GM21528 (cell line): ENCODE data around the gene IGFBP6.

ENCODE experiments used
- ATAC-seq: cut with Tn5 transposase; IDR thresholded peaks from one replicate; pipeline ENCODE4 v1.9.1; 2021; ENCODE audit warnings: mild to moderate bottlenecking, moderate library complexity; ENCODE audit not compliant: unreplicated experiment, low FRiP score

IGFBP6 gene

DNA sequence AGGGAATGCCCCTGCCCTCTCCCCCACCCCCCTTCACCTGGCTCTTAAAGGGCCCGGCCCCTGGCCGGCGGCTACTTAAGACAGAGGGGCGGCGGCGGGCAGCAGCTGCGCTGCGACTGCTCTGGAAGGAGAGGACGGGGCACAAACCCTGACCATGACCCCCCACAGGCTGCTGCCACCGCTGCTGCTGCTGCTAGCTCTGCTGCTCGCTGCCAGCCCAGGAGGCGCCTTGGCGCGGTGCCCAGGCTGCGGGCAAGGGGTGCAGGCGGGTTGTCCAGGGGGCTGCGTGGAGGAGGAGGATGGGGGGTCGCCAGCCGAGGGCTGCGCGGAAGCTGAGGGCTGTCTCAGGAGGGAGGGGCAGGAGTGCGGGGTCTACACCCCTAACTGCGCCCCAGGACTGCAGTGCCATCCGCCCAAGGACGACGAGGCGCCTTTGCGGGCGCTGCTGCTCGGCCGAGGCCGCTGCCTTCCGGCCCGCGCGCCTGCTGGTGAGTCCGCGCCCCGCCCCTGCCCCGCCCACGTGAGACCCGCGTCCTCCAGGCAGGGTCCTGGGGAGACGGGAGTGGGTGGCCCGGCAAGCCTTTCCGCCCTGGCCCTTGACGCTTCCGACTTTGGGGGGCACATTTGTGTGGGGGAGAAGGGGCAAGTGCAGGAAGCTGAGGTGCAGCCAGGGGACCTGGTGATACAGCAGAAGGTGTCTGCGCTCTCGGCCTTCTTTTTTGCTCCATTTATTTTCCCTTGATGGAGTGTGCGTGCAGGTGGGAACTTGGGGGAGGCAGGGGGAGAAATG is at the start of gene IGFBP6:
Gene IGFBP6 (plus strand): TSS at position 104 of the 790 bp plus-strand sequence. CDS start 51 bp downstream, at position 155.
- ATAC-seq: no peak

DNA sequence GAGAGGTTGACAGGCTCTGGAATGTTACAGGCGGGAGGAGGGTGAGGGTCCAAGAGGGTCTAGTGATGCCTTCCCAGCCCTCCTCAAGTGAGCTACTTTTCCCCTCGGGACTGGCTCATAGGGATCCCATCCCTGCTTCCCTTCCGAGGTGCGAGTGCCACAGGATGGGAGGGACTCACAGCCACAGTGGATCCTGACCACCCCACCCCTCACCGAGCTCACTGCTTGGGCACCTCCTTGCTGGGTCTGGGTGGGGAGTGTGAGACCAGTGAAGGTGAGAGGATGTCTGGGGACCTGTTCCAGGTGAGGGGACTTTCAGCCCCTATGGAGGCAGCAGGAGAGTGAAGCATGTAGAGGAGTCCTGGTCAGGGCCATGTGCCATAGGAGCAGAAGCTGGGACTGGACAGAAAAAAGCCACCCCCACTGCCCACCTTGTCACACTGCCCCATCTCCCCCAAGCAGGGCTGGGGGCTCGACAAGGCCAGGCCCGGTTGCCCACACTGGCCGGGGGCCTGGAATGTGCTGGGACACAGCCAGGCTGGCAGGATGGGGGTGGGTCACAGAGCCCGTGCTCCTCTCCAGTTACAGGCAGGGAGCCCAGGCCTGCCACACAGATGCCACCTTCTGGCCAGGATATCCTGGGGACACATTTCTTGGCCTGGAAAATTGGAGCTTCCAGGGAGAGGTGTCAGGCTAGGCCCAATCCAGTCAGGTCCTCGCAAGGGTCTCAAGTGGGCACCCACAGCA is 49.3 kb upstream of the IGFBP6 start:
- no peak for ATAC-seq

- ATAC-seq: no peak
Observed at GRCh38 chr12:53048780-53049401, 48.6 kb upstream of the IGFBP6 start.

DNA sequence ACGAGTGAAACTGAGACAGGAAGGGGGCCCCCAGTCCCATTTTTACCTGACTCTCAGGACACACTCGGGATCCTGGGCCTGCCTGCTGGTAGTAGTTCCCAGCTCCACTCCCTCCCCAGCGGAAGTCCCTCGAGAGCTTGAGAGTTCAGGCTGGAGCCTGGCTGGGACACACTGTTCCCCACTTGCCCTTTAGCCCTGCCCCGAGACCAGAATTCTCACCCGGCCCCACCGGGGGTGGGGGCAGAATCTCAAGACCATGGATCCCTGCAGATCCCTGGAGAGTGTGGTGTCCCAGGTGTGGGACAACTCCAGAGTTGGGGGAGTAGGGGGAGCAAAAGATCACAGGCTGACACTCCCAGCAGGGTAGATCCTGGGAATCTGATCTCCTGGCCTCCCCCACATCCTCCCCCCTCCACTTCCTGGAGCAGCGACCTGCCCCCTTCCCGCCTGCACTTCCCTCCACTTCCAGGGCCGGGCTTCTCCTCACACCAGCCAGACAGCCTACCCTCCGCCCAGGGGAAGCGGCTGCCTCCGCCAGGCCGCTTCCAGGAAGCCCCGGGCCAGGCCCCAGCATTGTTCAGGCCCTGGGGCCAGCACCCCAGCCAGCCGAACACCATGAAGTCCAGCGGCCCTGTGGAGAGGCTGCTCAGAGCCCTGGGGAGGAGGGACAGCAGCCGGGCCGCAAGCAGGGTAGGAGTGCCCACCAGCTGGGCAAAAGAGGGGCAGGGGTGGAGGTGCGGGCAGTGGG is 47.7 kb upstream of the IGFBP6 start, which contains the start of gene TNS2:
Gene TNS2 (plus strand): TSS at position 495 of the 748 bp plus-strand sequence. CDS start 121 bp downstream, at position 616.
- no peak for ATAC-seq

GRCh38 chr12:53050426-53051057 is 46.9 kb upstream of the IGFBP6 start:
- no peak for ATAC-seq

DNA sequence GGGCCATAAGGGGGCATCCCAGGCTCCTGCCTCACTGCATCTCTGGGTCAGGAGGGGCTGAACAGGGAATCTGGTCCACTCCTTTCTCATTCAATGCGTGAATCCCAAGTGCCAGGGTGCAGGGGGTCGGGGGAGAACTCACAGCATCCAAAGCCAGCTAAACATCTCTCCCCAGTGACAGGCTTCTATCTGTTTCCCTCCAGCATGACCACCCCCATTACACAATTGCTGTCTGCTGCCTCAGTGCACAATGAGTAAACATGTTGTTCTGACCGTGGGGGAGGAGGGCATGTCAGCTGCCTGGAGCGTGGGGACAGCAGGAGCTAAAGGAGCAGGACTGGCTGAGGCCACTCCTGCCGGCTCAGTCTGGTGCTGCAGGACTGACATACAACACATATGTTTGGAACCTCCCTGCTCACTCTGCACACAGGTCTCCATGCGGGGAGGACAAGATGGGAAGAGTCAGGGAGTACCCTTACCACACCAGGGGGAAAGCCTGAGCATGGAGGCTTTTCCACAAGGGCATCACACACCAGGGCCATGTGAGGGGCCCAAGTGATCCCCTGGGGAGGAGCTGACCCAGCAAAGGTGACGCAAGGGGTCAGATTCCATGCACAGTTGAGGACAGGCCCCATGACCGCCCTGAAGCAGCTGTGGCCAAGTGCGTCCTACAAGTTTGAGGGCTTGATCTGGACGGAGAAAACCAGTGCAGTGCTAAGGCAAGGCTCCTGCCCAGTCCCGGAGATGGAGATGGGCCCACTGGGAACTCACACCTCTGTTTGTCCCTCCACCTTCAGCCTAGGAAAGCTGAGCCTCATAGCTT is 46.2 kb upstream of the IGFBP6 start:
- no peak for ATAC-seq

- no peak for ATAC-seq
Observed at GRCh38 chr12:53051881-53052412, 45.5 kb upstream of the IGFBP6 start.

DNA sequence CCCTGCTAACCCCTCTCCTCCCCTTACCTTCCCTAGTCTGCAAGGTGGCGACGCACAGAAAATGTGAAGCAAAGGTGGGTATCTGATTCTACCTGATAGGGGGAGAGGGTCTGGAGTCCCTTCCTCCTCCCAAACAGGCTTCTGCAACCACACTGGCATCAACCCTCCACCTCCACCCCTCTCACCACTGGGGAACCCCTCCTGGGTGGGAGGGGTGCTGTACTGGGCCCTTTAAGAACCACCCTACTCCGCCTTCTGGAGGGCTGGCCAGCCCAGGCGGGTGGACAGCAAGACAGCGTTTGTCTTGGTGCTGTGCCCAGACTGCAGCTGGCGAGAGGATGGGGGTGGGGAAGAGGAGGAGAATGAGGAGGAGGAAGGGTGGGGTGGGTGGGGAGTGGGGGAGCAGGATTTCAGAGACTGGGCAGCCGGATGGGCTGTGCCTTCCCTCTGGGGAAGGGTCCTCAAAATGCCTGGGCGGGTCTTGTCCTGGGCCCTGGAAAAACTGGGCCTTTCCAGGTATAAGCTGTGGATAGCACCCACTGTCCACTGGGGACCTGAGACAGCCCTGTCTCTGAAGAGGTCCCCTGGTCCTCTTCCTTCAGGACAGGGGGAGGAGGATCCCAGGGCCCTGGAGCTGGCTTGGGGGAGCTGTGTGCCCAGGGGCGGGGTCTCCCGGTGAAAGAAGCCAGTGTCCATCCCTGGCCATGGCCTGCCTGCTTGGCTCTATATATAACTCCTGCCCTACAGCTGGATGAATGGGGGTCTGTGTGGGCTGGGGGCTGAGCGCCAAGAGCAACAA is 44.8 kb upstream of the IGFBP6 start:
- ATAC-seq: no peak

DNA sequence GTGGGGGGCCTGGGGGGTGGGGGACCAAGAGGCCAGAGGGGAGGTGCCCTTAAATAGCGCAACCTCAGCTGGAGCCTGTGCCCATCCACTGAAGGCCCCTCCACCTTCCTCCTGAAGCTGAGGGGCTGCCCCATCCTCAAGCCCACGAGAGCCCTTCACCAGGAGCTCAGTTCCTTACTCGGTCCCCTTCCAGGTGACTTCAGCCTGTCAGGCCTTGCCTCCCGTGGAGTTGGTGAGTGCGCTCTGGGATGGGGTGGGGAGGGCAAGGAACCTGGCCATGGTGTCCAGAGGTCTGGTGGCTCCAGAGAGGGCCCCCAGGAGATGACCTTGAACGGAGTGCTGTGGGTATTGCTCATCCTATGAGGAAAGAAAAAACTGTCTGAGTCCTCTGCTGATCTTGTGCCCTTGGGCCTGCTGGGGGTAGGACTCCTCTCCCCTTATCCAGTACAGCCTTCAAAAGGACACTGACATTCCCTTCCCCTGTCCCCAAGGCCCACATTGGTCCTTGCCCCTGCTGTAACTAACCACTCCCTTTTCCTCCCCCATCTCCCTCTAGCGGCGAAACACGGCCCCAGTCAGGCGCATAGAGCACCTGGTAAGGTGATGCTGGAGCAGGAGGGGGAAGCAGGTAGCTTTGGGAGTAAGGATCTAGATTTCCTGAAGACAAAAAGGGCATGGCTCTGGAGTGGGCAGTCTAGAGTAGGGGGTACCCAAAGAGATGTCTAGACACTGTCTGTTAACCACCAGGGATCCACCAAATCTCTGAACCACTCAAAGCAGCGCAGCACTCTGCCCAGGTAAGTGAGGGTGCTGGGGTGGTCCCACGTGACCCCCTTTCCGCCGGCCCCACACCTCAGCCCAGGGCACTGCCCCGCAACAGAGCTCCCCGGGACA is 44.0 kb upstream of the IGFBP6 start:
- peak; percentile 1 for ATAC-seq

GRCh38 chr12:53054112-53054878 is 43.2 kb upstream of the IGFBP6 start:
- ATAC-seq: peak; percentile 83

DNA sequence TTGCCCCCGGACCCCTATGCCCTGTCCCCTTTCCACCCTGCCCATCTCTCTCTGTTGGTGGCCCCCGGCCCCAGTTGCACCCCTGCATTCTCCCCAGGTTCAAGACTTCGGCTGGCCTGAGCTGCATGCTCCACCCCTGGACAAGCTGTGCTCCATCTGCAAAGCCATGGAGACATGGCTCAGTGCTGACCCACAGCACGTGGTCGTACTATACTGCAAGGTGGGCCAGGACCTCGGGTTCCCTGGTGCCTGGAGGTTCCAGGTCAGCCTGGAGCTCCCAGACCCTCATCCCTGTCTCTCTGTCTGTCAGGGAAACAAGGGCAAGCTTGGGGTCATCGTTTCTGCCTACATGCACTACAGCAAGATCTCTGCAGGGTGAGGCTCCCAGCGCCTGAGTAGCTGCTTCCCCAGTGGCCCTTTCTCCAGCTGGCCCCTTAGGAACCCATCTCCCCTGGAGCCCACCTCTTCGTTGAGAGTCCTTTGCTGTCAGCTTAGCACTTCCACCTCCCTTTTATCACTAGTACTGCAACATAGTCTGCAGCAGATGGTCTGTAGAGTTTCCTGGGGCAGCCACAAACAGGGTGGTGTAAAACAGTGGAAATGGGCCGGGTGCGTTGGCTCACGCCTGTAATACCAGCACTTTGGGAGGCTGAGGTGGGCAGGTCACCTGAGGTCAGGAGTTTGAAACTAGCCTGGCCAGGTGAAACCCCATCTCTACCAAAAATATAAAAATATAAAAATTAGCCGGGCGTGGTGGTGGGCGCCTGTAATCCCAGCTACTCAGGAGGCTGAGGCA is 41.8 kb upstream of the IGFBP6 start:
- ATAC-seq: no peak

DNA sequence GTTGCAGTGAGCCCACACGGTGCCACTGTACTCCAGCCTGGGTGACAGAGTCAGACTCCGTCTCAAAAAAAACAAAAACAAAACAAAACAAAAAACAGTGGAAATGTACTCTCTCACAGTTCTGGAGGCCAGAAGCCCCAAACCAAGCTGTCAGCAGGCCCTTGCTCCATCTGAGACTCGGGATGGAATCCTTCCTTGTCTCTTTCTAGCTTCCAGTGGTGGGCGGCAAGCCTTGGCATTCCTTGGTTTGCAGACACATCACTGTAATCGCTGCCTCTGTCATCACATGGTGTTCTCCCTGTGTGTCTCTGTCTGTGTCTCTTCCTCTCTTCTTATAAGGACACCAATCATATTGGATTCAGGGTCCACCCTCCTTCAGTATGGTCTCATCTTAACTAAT is 41.2 kb upstream of the IGFBP6 start:
- ATAC-seq: no peak

DNA sequence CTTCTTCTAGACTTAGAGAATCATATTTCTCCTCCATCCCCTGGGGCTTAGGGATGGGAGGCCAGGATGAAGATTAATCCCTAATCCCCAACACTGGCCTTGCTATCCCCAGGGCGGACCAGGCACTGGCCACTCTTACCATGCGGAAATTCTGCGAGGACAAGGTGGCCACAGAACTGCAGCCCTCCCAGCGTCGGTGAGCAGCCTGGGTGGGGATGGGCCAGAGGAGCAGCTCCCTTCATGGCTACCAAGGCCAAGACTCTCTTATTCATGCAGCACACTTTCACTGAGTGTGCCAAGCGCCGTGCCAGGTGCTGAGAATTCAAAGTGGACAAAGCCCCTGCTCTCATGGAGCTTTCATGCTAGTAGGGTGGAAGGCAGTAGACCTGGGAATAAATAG is 40.6 kb upstream of the IGFBP6 start:
- no peak for ATAC-seq

- no peak for ATAC-seq
Observed at GRCh38 chr12:53057816-53058500, 39.5 kb upstream of the IGFBP6 start.
